K562 (cell line): ENCODE data around the gene SH3BP5L. TPM values are rescaled to one million over a fixed set of nuclear protein-coding genes. Genes with fewer than 3 reads are reported as not detected.
A peak's percentile ranks its signal among the peaks of the same experiment; 100 is the strongest.

Source experiments
- ATAC-seq: fragments of 200-7000 bp; cut with Tn5 transposase; 3 replicates; pipeline ENCODE4 v1.9.1; 2020; ENCODE audit warnings: moderate library complexity
- BruUV-seq: library from RNA; stranded (reverse); fragments of 400-500 nt; replicated peaks from 2 replicates; lab custom pipeline; 2021; lab: Mats Ljungman, UMichigan
- CTCF ChIA-PET: fragments of 300-600 bp; formaldehyde crosslinking; extraction: SDS; loops from one replicate; lab custom pipeline; 2021; ENCODE audit warnings: low intra/inter-chr PET ratio; lab: Yijun Ruan, JAX
- POLR2A ChIA-PET: fragments of 300-600, 350-650 bp; sonication (Branson Sonifier 250); formaldehyde crosslinking; extraction: SDS; loops from one replicate; lab custom pipeline; 2021; ENCODE audit warnings: antibody characterized with exemption, inconsistent platforms; lab: Yijun Ruan, JAX
- DNase-seq, 4 experiments: peaks; one replicate each; pipeline versions ENCODE4 v3.0.0 to v3.0.0-alpha.2; 2011 to 2018; ENCODE audit warnings: low spot score in 3 of 4, mixed read lengths in 3 of 4; ENCODE audit errors: extremely low read depth in 1 of 4
- FAIRE-seq: peaks from 2 replicates; lab custom pipeline; 2011; peaks lifted over from hg19 to GRCh38; lab: Jason Lieb, UNC
- H2AFZ ChIP-seq: 2 replicates; pipeline ENCODE4 v1.6.0; 2011; ENCODE audit warnings: low read depth, low read length, control low read depth, inconsistent platforms
- H3K27ac ChIP-seq: fragments of 200-600 bp; 3 replicates; pipeline ENCODE4 v1.8.0; 2011; ENCODE audit warnings: low read depth, mild to moderate bottlenecking, control low read depth, inconsistent platforms, low read length, moderate library complexity, mixed read lengths; ENCODE audit errors: extremely low read depth
- H3K27me3 ChIP-seq, 2 experiments: fragments of 300-600 bp in 1 of 2; 2 replicates in 1 of 2; 3 replicates in 1 of 2; pipeline versions ENCODE4 v1.6.0 to v1.8.0; 2011; ENCODE audit warnings: inconsistent platforms in 2 of 2, low read length in 2 of 2, mild to moderate bottlenecking in 1 of 2, mixed read lengths in 1 of 2, moderate library complexity in 1 of 2; ENCODE audit not compliant: control insufficient read depth in 2 of 2, insufficient read depth in 2 of 2
- H3K36me3 ChIP-seq: fragments of 300-600 bp; 3 replicates; pipeline ENCODE4 v1.8.0; 2011; ENCODE audit warnings: mild to moderate bottlenecking, low read length, inconsistent platforms; ENCODE audit not compliant: control insufficient read depth, insufficient read depth
- H3K4me1 ChIP-seq, 2 experiments: fragments of 200-600 bp in 1 of 2; replicated peaks in 1 of 2; 2 replicates in 1 of 2; 3 replicates in 1 of 2; pipeline versions ENCODE4 v1.5.1 to v1.8.0; 2011; ENCODE audit warnings: inconsistent platforms in 2 of 2, low read length in 2 of 2, mild to moderate bottlenecking in 1 of 2, mixed read lengths in 1 of 2, moderate library complexity in 1 of 2; ENCODE audit not compliant: control insufficient read depth in 2 of 2, insufficient read depth in 2 of 2
- H3K4me2 ChIP-seq: 2 replicates; pipeline ENCODE4 v1.6.1; 2011; ENCODE audit warnings: low read length, control low read depth, inconsistent platforms, mixed read lengths; ENCODE audit not compliant: insufficient read depth
- H3K4me3 ChIP-seq: fragments of 200-600 bp; sonication (generic), shearing (Covaris generic); 2 replicates; pipeline ENCODE4 v1.5.1; 2016; ENCODE audit warnings: control low read depth, inconsistent platforms
- H3K79me2 ChIP-seq: fragments of 200-600 bp; 3 replicates; pipeline ENCODE4 v1.8.0; 2011; ENCODE audit warnings: low read length, inconsistent platforms; ENCODE audit not compliant: control insufficient read depth, insufficient read depth
- H3K9ac ChIP-seq, 2 experiments: 2 replicates each; pipeline versions ENCODE4 v1.6.0 to v1.6.1; 2011; ENCODE audit warnings: low read depth in 2 of 2, low read length in 2 of 2, control low read depth in 1 of 2, inconsistent platforms in 1 of 2, mild to moderate bottlenecking in 1 of 2, mixed read lengths in 1 of 2; ENCODE audit not compliant: insufficient read depth in 1 of 2
- H3K9me1 ChIP-seq: one replicate; pipeline ENCODE4 v1.6.0; 2011; ENCODE audit warnings: inconsistent platforms, mild to moderate bottlenecking, low read length, moderate library complexity; ENCODE audit not compliant: control insufficient read depth, insufficient read depth
- H3K9me3 ChIP-seq: replicated peaks from 2 replicates; pipeline ENCODE4 v1.5.1; 2011; ENCODE audit warnings: low read depth, low read length, inconsistent platforms; ENCODE audit not compliant: control insufficient read depth, insufficient read depth
- H4K20me1 ChIP-seq: replicated peaks from 2 replicates; pipeline ENCODE4 v1.6.1; 2011; ENCODE audit warnings: low read length, inconsistent platforms, mixed read lengths; ENCODE audit not compliant: control insufficient read depth, insufficient read depth
- ATF7 ChIP-seq: fragments of 450-650 bp; IDR thresholded peaks from 2 replicates; pipeline ENCODE4 v1.7.1; 2014; ENCODE audit warnings: mild to moderate bottlenecking, moderate library complexity
- BCLAF1 ChIP-seq, 2 experiments: fragments of 450-650 bp in 1 of 2; IDR thresholded peaks; 2 replicates each; pipeline ENCODE4 v1.6.1; 2011 to 2017; ENCODE audit warnings: low read depth in 2 of 2, antibody characterized with exemption in 1 of 2, borderline replicate concordance in 1 of 2, low read length in 1 of 2, mild to moderate bottlenecking in 1 of 2, mixed read lengths in 1 of 2; ENCODE audit not compliant: control insufficient read depth in 1 of 2
- CREB1 ChIP-seq, 2 experiments: sonication (generic) in 1 of 2; formaldehyde crosslinking in 1 of 2; IDR thresholded peaks; 2 replicates each; pipeline versions ENCODE4 v1.6.1 to v1.8.0; 2012 to 2022; ENCODE audit warnings: inconsistent platforms in 1 of 2, mild to moderate bottlenecking in 1 of 2, missing genetic modification reagents in 1 of 2, moderate library complexity in 1 of 2
- ELF2 ChIP-seq: fragments of 250-450 bp; sonication (Bioruptor Pico); IDR thresholded peaks from 2 replicates; pipeline ENCODE4 v1.5.0; 2021; ENCODE audit warnings: mild to moderate bottlenecking
- FOXP1 ChIP-seq: sonication (generic); formaldehyde crosslinking; IDR thresholded peaks from 2 replicates; pipeline ENCODE4 v1.8.0; 2022; ENCODE audit warnings: mild to moderate bottlenecking, missing genetic modification reagents
- HDAC2 ChIP-seq: fragments of 450-650 bp; IDR thresholded peaks from 2 replicates; pipeline ENCODE4 v1.6.1; 2016; ENCODE audit warnings: mild to moderate bottlenecking
- HMG20A ChIP-seq: fragments of 450-650 bp; formaldehyde crosslinking; conservative IDR thresholded peaks from 2 replicates; pipeline ENCODE4 v1.4.0; 2020; ENCODE audit warnings: mild to moderate bottlenecking, mixed read lengths
- MYNN ChIP-seq, 2 experiments: sonication (generic); formaldehyde crosslinking in 1 of 2; IDR thresholded peaks; 2 replicates each; pipeline versions ENCODE4 v1.5.0 to v1.6.1; 2016 to 2020; ENCODE audit warnings: antibody characterized with exemption in 1 of 2, missing genetic modification reagents in 1 of 2
- NR0B1 ChIP-seq: fragments of 450-650 bp; IDR thresholded peaks from one replicate; pipeline ENCODE4 v1.6.1; 2018; ENCODE audit warnings: mild to moderate bottlenecking, moderate library complexity; ENCODE audit not compliant: partially characterized antibody
- NUFIP1 ChIP-seq: fragments of 450-650 bp; IDR thresholded peaks from 2 replicates; pipeline ENCODE4 v1.6.1; 2018; ENCODE audit not compliant: partially characterized antibody
- POLR2A ChIP-seq: fragments of 450-650 bp; conservative IDR thresholded peaks from 2 replicates; pipeline ENCODE4 v1.6.1; 2016
- SMARCB1 ChIP-seq: IDR thresholded peaks from 2 replicates; pipeline ENCODE4 v1.6.1; 2011; ENCODE audit warnings: improper control_type of control experiment, low read depth; ENCODE audit not compliant: insufficient read length
- SPI1 ChIP-seq: IDR thresholded peaks from 2 replicates; pipeline ENCODE4 v1.6.1; 2011; ENCODE audit warnings: low read depth, low read length, control low read depth, borderline replicate concordance
- SUPT5H ChIP-seq: fragments of 450-650 bp; IDR thresholded peaks from 2 replicates; pipeline ENCODE4 v1.6.1; 2016
- ZNF24 ChIP-seq: fragments of 450-650 bp; IDR thresholded peaks from 2 replicates; pipeline ENCODE4 v1.6.1; 2016
- ZNF695 ChIP-seq: fragments of 450-650 bp; formaldehyde crosslinking; IDR thresholded peaks from 2 replicates; pipeline ENCODE4 v1.4.0; 2020; ENCODE audit warnings: mild to moderate bottlenecking, moderate library complexity
- WGBS: fragments of 100-300 bp; shearing (Covaris generic); methylation state at CpG from one replicate; pipeline ENCODE4 v1.1.6; 2016; ENCODE audit warnings: low coverage, mixed read lengths; ENCODE audit not compliant: insufficient coverage; ENCODE audit errors: missing lambda C conversion rate; 5-methylcytosine and 5-hydroxymethylcytosine counted together
- in situ Hi-C: fragments of 300-500 bp; cut with MboI; formaldehyde crosslinking; loops from 4 replicates; pipeline ENCODE4 v1.15.0; 2018; ENCODE audit warnings: inconsistent platforms, mixed read lengths
- intact Hi-C: fragments of 100-400 bp; cut with micrococcal nuclease; formaldehyde crosslinking; loops from 2 replicates; pipeline ENCODE4 v1.14.2; 2022
- polyA plus RNA-seq, 8 experiments: library from polyadenylated mRNA; depleted of rRNA in 4 of 8; stranded (reverse) in 5 of 8; unstranded in 3 of 8; fragments of >200 nt; fragmentation: Nextera tagmentation in 2 of 8; fragmentation: Illumina TruSeq in 1 of 8; extraction: Ambion mirVana in 2 of 8; extraction: Trizol in 1 of 8; gene quantifications; 2 replicates each; pipeline versions ENCODE4 v1.2.1 to v1.2.3, GENCODE V29; 2011 to 2014; ENCODE audit warnings: inconsistent platforms in 1 of 8, missing spikeins in 1 of 8
- total RNA-seq, 7 experiments: library from RNA; depleted of rRNA in 6 of 7; stranded (reverse); fragments of >200 nt in 6 of 7; fragmentation: Illumina TruSeq in 2 of 7; extraction: Trizol in 2 of 7; gene quantifications; 2 replicates each; pipeline versions ENCODE4 v1.2.1 to v1.2.3, GENCODE V29; 2011 to 2021; ENCODE audit warnings: low replicate concordance in 1 of 7
- TF ChIP-seq, protein P1 (sequence below): fragments of 250-450 bp; sonication (Bioruptor Pico); IDR thresholded peaks from 2 replicates; pipeline ENCODE4 v1.5.0; 2020; ENCODE audit warnings: mild to moderate bottlenecking, borderline replicate concordance

Gene SH3BP5L
- total and polyA plus RNA-seq, 9 of the 15 experiments (the other 6 are each of a cell fraction or from before 2014, with no cell fraction given), result 1.9 to 26.5 (median 15.8) TPM

DNA sequence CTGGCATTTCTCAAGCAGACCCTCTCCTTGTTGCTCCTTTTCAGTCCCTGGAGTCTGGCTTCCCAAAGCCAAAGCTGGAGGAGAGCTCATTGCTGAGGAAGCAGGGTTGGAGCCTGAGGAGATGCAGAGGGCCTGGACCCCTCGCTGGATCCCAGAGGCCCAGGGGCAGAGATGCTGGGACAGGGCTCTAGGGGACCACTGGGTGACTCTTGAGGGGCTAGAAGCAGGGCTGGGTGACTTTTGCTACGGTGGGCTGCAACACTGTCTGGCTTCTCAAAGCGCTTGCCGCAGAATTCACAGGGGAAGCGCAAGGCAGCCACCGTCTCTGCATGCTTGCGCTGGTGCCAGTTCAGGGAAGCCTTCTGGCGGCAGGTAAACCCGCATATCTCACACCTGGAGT lies 24.4 kb upstream of the SH3BP5L start (continued):
- TF ChIP-seq POLR2A (peak; percentile 63), SUPT5H (peak; percentile 60; the same call in 1 of the 2 replicates), ZNF24 (no peak), CREB1 (IDR thresholded peaks at IDR 0.05) (no peak), CREB1 (CRISPR knock-in tag; IDR thresholded peaks at IDR 0.05) (no peak)

DNA sequence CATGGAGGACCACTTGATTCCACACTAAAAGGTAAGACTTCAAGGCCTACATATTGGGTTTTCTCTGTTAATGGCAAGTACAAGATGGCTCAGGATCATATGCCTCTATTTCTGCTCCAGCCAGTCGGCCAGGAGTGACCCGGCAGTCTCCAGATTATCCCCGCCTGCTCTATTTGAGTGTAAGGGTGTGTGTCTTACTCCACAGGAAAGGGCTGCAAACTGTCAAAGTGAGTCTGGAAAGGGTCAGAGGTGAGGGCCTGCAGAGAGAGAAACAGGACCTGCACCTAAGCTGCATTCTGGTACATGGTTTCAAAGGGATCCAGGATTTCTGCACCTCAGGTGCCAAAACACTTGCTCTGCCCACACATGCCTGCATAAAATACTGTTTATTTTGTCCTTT lies 23.9 kb upstream of the SH3BP5L start:
- 83% methylated on average over 3 of the region's 3 CpGs for WGBS
- Histone ChIP-seq H3K79me2 (peaks cover 20% of the 10 kb centered on the region), H3K4me3 (no peak overlapping the region), H3K9ac (no peak overlapping the region; a peak in 1 of 4 replicates), H3K9me1 (peaks cover under 1% of the 10 kb centered on the region), H3K9me3 (no peaks in the 10 kb centered on the region), H2AFZ (no peak overlapping the region), H4K20me1 (peaks cover 4% of the 10 kb centered on the region; the same call in 1 of the 2 replicates), H3K27ac (no peak overlapping the region), H3K27me3 (no peaks in the 10 kb centered on the region), H3K4me2 (no peak overlapping the region), H3K36me3 (peaks cover 99% of the 10 kb centered on the region), H3K4me1 (peaks cover 8 to 22% of the 10 kb centered on the region in 2 experiments; a peak in 4 of 5 replicates)
- in situ Hi-C loops (no loop called here), intact Hi-C loops (no loop called here)
- ATAC-seq (peak; percentile 7), DNase-seq (no peak), FAIRE-seq (no peak)
- ChIA-PET CTCF (no interaction called here), POLR2A (interaction anchor here (1.8 to 2.5 kb wide), 2 partner anchors 9 to 11 kb away, joined by 9 to 14 read pairs; partner anchors contain the start of genes ZNF672 and ZNF692)
- no TSS peak for BruUV-seq
- TF ChIP-seq ELF2 (CRISPR knock-in tag) (no peak), ATF7 (no peak), FOXP1 (CRISPR knock-in tag) (no peak), NUFIP1 (no peak), ZNF695 (CRISPR knock-in tag) (no peak), SPI1 (no peak), NR0B1 (no peak), SMARCB1 (no peak), MYNN (IDR thresholded peaks at IDR 0.05) (peak; percentile 15; the same call in 1 of the 2 replicates), MYNN (CRISPR knock-in tag; IDR thresholded peaks at IDR 0.05) (no peak), HMG20A (CRISPR knock-in tag) (no peak), HDAC2 (no peak), BCLAF1 (IDR thresholded peaks at IDR 0.05; ENCODE audit: borderline replicate concordance in 1 of 2, control insufficient read depth in 1 of 2, low read depth in 2 of 2, low read length in 1 of 2) (no peak)
- TF ChIP-seq, protein P1, sequence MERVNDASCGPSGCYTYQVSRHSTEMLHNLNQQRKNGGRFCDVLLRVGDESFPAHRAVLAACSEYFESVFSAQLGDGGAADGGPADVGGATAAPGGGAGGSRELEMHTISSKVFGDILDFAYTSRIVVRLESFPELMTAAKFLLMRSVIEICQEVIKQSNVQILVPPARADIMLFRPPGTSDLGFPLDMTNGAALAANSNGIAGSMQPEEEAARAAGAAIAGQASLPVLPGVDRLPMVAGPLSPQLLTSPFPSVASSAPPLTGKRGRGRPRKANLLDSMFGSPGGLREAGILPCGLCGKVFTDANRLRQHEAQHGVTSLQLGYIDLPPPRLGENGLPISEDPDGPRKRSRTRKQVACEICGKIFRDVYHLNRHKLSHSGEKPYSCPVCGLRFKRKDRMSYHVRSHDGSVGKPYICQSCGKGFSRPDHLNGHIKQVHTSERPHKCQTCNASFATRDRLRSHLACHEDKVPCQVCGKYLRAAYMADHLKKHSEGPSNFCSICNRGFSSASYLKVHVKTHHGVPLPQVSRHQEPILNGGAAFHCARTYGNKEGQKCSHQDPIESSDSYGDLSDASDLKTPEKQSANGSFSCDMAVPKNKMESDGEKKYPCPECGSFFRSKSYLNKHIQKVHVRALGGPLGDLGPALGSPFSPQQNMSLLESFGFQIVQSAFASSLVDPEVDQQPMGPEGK (CRISPR knock-in tag), result no peak
